H9 (cell line): ENCODE data around the gene PIGX. TPM values are rescaled to one million over a fixed set of nuclear protein-coding genes. Genes with fewer than 3 reads are reported as not detected.

Experiments
- DNase-seq: peaks from one replicate; pipeline ENCODE4 v3.0.0-alpha.2; 2017
- H2AFZ ChIP-seq: one replicate; pipeline ENCODE4 v1.6.1; 2013; ENCODE audit warnings: mild to moderate bottlenecking, low read length, control low read depth, moderate library complexity
- H2AK5ac ChIP-seq: 2 replicates; pipeline ENCODE4 v1.6.1; 2013; ENCODE audit warnings: low read length, control low read depth, mixed read lengths; ENCODE audit not compliant: insufficient read length
- H2BK120ac ChIP-seq: one replicate; pipeline ENCODE4 v1.6.1; 2013; ENCODE audit warnings: low read depth, mild to moderate bottlenecking, low read length, control low read depth, inconsistent platforms; ENCODE audit not compliant: poor library complexity, severe bottlenecking
- H2BK12ac ChIP-seq: 2 replicates; pipeline ENCODE4 v1.6.1; 2013; ENCODE audit warnings: low read length, control low read depth, mixed read lengths, low read depth; ENCODE audit not compliant: insufficient read length
- H2BK15ac ChIP-seq: 2 replicates; pipeline ENCODE4 v1.6.1; 2013; ENCODE audit warnings: low read depth, low read length, control low read depth
- H2BK20ac ChIP-seq: one replicate; pipeline ENCODE4 v1.6.1; 2013; ENCODE audit warnings: low read depth, mild to moderate bottlenecking, low read length, control low read depth, inconsistent platforms; ENCODE audit not compliant: poor library complexity, severe bottlenecking
- H2BK5ac ChIP-seq: 2 replicates; pipeline ENCODE4 v1.6.1; 2013; ENCODE audit warnings: low read length, control low read depth, mixed read lengths; ENCODE audit not compliant: insufficient read length
- H3K14ac ChIP-seq: 2 replicates; pipeline ENCODE4 v1.6.1; 2013; ENCODE audit warnings: low read length, control low read depth; ENCODE audit not compliant: insufficient read depth
- H3K18ac ChIP-seq: 2 replicates; pipeline ENCODE4 v1.6.1; 2013; ENCODE audit warnings: low read depth, mild to moderate bottlenecking, mixed read lengths, low read length, control low read depth; ENCODE audit not compliant: insufficient read length
- H3K23ac ChIP-seq: 2 replicates; pipeline ENCODE4 v1.6.1; 2013; ENCODE audit warnings: low read length, control low read depth, mixed read lengths, low read depth; ENCODE audit not compliant: insufficient read length
- H3K23me2 ChIP-seq: 2 replicates; pipeline ENCODE4 v1.6.1; 2013; ENCODE audit warnings: low read depth, mild to moderate bottlenecking, mixed read lengths, low read length, control low read depth; ENCODE audit not compliant: insufficient read length, poor library complexity, severe bottlenecking
- H3K27ac ChIP-seq: 2 replicates; pipeline ENCODE4 v1.5.1; 2013; ENCODE audit warnings: low read length, control low read depth, mixed read lengths, low read depth; ENCODE audit not compliant: insufficient read length
- H3K27me3 ChIP-seq: 2 replicates; pipeline ENCODE4 v1.6.1; 2013; ENCODE audit warnings: low read length, control low read depth, inconsistent platforms; ENCODE audit not compliant: insufficient read depth
- H3K4ac ChIP-seq: 2 replicates; pipeline ENCODE4 v1.6.1; 2013; ENCODE audit warnings: low read depth, mild to moderate bottlenecking, control low read depth, inconsistent platforms, low read length, moderate library complexity
- H3K4me1 ChIP-seq: 2 replicates; pipeline ENCODE4 v1.6.1; 2013; ENCODE audit warnings: low read length, control low read depth, inconsistent platforms; ENCODE audit not compliant: insufficient read depth
- H3K4me2 ChIP-seq: 2 replicates; pipeline ENCODE4 v1.6.1; 2013; ENCODE audit warnings: low read length, control low read depth, mixed read lengths; ENCODE audit not compliant: insufficient read length, insufficient read depth
- H3K56ac ChIP-seq: 2 replicates; pipeline ENCODE4 v1.6.1; 2013; ENCODE audit warnings: low read depth, mild to moderate bottlenecking, mixed read lengths, low read length, control low read depth; ENCODE audit not compliant: insufficient read length
- H3K79me1 ChIP-seq: 2 replicates; pipeline ENCODE4 v1.6.1; 2013; ENCODE audit warnings: low read depth, mild to moderate bottlenecking, moderate library complexity, low read length, control low read depth, inconsistent platforms; ENCODE audit not compliant: insufficient read depth, poor library complexity, severe bottlenecking
- H3K79me2 ChIP-seq: 2 replicates; pipeline ENCODE4 v1.6.1; 2013; ENCODE audit warnings: low read length, control low read depth, inconsistent platforms; ENCODE audit not compliant: insufficient read depth
- H3K9ac ChIP-seq: 2 replicates; pipeline ENCODE4 v1.6.1; 2013; ENCODE audit warnings: low read length, control low read depth, mixed read lengths; ENCODE audit not compliant: insufficient read length; ENCODE audit errors: extremely low read depth
- H3K9me3 ChIP-seq: one replicate; pipeline ENCODE4 v1.6.1; 2013; ENCODE audit warnings: low read depth, low read length, inconsistent platforms; ENCODE audit not compliant: control insufficient read depth
- H3T11ph ChIP-seq: one replicate; pipeline ENCODE4 v1.6.1; 2013; ENCODE audit warnings: mild to moderate bottlenecking, low read length, control low read depth, inconsistent platforms
- H4K20me1 ChIP-seq: one replicate; pipeline ENCODE4 v1.6.1; 2013; ENCODE audit not compliant: control insufficient read depth, insufficient read length, insufficient read depth
- H4K5ac ChIP-seq: 2 replicates; pipeline ENCODE4 v1.6.1; 2013; ENCODE audit warnings: low read depth, mild to moderate bottlenecking, mixed read lengths, low read length, control low read depth; ENCODE audit not compliant: insufficient read length
- H4K8ac ChIP-seq: replicated peaks from 2 replicates; pipeline ENCODE4 v1.6.1; 2013; ENCODE audit warnings: low read length, control low read depth, mixed read lengths, low read depth; ENCODE audit not compliant: insufficient read length
- H4K91ac ChIP-seq: 2 replicates; pipeline ENCODE4 v1.6.1; 2013; ENCODE audit warnings: low read depth, mild to moderate bottlenecking, moderate library complexity, mixed read lengths, low read length, control low read depth; ENCODE audit not compliant: insufficient read length
- H3K27ac Mint-ChIP-seq, 3 experiments: 2 replicates in 2 of 3; 3 replicates in 1 of 3; pipeline ENCODE4 v1.8.0; 2020 to 2021; ENCODE audit warnings: mixed read lengths in 3 of 3, mild to moderate bottlenecking in 1 of 3, moderate library complexity in 1 of 3
- H3K27me3 Mint-ChIP-seq: 2 replicates; pipeline ENCODE4 v1.8.0; 2021; ENCODE audit warnings: low read depth, mild to moderate bottlenecking, moderate library complexity, mixed read lengths
- H3K36me3 Mint-ChIP-seq, 3 experiments: 2 replicates in 2 of 3; 3 replicates in 1 of 3; pipeline ENCODE4 v1.8.0; 2020 to 2021; ENCODE audit warnings: low read depth in 3 of 3, mixed read lengths in 3 of 3; ENCODE audit not compliant: insufficient read depth in 1 of 3
- H3K4me1 Mint-ChIP-seq, 2 experiments: 2 replicates each; pipeline ENCODE4 v1.8.0; 2020; ENCODE audit warnings: mixed read lengths in 2 of 2
- H3K4me3 Mint-ChIP-seq, 2 experiments: 2 replicates in 1 of 2; 3 replicates in 1 of 2; pipeline ENCODE4 v1.8.0; 2020 to 2021; ENCODE audit warnings: mild to moderate bottlenecking in 2 of 2, mixed read lengths in 2 of 2, moderate library complexity in 1 of 2
- H3K9me3 Mint-ChIP-seq, 2 experiments: 2 replicates in 1 of 2; 3 replicates in 1 of 2; pipeline ENCODE4 v1.8.0; 2020; ENCODE audit warnings: mild to moderate bottlenecking in 2 of 2, mixed read lengths in 2 of 2, moderate library complexity in 1 of 2
- WGBS: extraction: QIAGEN DNeasy Blood & Tissue Kit; methylation state at CpG from one replicate; pipeline ENCODE4 v1.1.7; 2013; ENCODE audit warnings: missing lambda C conversion rate, low lambda C conversion rate, mixed read lengths; ENCODE audit not compliant: insufficient read length; ENCODE audit errors: extremely low coverage; 5-methylcytosine and 5-hydroxymethylcytosine counted together
- total RNA-seq: library from RNA; stranded (reverse); gene quantifications from 2 replicates; pipeline ENCODE4 v1.2.1, GENCODE V29; 2021
- TF ChIP-seq, protein P1 (sequence below): fragments of 200-600 bp; sonication (generic); conservative IDR thresholded peaks from 3 replicates; pipeline ENCODE4 v1.8.0; 2021; ENCODE audit warnings: antibody characterized with exemption, mild to moderate bottlenecking

PIGX gene
- total RNA-seq, 1 experiment from 2014 or later: 20.0 TPM

GRCh38 chr3:196771067-196771466, 58.9 kb downstream of the PIGX start:
- Histone ChIP-seq H3K9ac (no peak overlapping the region), H3K4me2 (no peak overlapping the region), H4K8ac (no peak overlapping the region), H2AFZ (no peak overlapping the region), H2AK5ac (no peak overlapping the region), H3K56ac (no peak overlapping the region), H3K27me3 (no peaks in the 10 kb centered on the region), H3T11ph (no peak overlapping the region), H2BK15ac (no peak overlapping the region), H3K79me1 (peaks cover 3% of the 10 kb centered on the region), H3K4me1 (peaks cover 4% of the 10 kb centered on the region; the same call in 1 of the 2 replicates), H3K14ac (no peak overlapping the region), H2BK120ac (no peak overlapping the region), H4K5ac (no peak overlapping the region), H2BK12ac (no peak overlapping the region), H4K20me1 (no peaks in the 10 kb centered on the region), H3K9me3 (no peaks in the 10 kb centered on the region), H3K23me2 (no peaks in the 10 kb centered on the region), H3K79me2 (peaks cover 38% of the 10 kb centered on the region; the same call in 1 of the 2 replicates), H3K27ac (no peak overlapping the region), H4K91ac (no peak overlapping the region), H2BK20ac (no peak overlapping the region), H3K4ac (no peak overlapping the region), H3K23ac (no peak overlapping the region), H2BK5ac (no peak overlapping the region), H3K18ac (no peak overlapping the region)
- WGBS: no CpG with 5 or more reads among the region's 1 CpG
- DNase-seq: no peak
- Mint-ChIP-seq H3K9me3 (no peaks in the 10 kb centered on the region), H3K4me3 (no peak overlapping the region), H3K27ac (no peak overlapping the region), H3K27me3 (peaks cover 1% of the 10 kb centered on the region; the same call in 1 of the 2 replicates), H3K36me3 (peaks cover 7 to 25% (median 12%) of the 10 kb centered on the region in 3 experiments), H3K4me1 (peaks cover 19 to 26% of the 10 kb centered on the region in 2 experiments)
- TF ChIP-seq, protein P1, sequence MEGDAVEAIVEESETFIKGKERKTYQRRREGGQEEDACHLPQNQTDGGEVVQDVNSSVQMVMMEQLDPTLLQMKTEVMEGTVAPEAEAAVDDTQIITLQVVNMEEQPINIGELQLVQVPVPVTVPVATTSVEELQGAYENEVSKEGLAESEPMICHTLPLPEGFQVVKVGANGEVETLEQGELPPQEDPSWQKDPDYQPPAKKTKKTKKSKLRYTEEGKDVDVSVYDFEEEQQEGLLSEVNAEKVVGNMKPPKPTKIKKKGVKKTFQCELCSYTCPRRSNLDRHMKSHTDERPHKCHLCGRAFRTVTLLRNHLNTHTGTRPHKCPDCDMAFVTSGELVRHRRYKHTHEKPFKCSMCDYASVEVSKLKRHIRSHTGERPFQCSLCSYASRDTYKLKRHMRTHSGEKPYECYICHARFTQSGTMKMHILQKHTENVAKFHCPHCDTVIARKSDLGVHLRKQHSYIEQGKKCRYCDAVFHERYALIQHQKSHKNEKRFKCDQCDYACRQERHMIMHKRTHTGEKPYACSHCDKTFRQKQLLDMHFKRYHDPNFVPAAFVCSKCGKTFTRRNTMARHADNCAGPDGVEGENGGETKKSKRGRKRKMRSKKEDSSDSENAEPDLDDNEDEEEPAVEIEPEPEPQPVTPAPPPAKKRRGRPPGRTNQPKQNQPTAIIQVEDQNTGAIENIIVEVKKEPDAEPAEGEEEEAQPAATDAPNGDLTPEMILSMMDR: no peak
